Measurements from ENCODE around the gene SNX11. TPM values are rescaled to one million over a fixed set of nuclear protein-coding genes. Genes with fewer than 3 reads are reported as not detected.

The SNX11 gene
- total RNA-seq, 1 donor from 2014 or later, result 22.6 TPM

DNA sequence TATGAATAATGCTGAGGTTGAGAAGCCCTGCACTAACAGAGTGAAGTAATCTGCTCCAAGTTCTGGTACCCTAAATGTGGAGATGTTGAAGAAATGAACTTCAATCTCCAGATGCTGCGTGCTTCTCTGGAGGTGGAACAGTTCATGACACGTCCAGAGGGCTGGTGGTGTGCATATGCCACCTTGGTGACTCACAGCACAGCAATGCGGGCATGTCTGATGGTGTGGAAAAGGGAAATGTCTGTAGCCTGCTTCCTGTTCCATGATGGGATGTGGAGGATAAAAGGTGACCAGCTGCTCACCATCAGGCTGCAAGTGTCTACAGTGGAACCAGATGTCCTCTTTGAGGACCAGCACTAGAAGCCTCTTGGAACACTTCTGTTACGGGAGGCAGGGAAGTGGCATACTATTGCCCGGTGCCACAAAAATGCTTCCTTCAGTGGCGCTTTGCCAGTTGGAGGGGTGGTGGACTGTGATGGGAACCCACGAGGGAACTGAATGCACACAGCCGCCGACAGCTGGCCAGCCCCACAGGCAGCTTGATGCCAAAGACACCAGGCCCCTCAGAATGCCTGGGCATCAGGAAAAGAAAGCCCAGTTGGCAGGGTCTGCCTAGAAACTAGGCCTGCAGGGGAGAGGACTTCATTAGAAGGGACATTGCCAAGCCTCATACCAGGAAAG lies 19.9 kb downstream of the SNX11 start:
- H3K27ac Mint-ChIP-seq (ENCODE audit: unreplicated experiment), result no peak overlapping the region
- H3K36me3 Mint-ChIP-seq (ENCODE audit: low read depth), result peaks cover under 1% of the 10 kb centered on the region
- DNase-seq (ENCODE audit: low read depth, low spot score), result no peak
- no peaks in the 10 kb centered on the region for H3K9me3 Mint-ChIP-seq
- peaks cover 4% of the 10 kb centered on the region for H3K27me3 Mint-ChIP-seq (ENCODE audit: low read depth)
- peaks cover 23% of the 10 kb centered on the region for H3K4me1 Mint-ChIP-seq
- H3K4me3 Mint-ChIP-seq, result no peak overlapping the region
- TF ChIP-seq, protein P1, sequence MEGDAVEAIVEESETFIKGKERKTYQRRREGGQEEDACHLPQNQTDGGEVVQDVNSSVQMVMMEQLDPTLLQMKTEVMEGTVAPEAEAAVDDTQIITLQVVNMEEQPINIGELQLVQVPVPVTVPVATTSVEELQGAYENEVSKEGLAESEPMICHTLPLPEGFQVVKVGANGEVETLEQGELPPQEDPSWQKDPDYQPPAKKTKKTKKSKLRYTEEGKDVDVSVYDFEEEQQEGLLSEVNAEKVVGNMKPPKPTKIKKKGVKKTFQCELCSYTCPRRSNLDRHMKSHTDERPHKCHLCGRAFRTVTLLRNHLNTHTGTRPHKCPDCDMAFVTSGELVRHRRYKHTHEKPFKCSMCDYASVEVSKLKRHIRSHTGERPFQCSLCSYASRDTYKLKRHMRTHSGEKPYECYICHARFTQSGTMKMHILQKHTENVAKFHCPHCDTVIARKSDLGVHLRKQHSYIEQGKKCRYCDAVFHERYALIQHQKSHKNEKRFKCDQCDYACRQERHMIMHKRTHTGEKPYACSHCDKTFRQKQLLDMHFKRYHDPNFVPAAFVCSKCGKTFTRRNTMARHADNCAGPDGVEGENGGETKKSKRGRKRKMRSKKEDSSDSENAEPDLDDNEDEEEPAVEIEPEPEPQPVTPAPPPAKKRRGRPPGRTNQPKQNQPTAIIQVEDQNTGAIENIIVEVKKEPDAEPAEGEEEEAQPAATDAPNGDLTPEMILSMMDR (conservative IDR thresholded peaks at IDR 0.05), result no peak

DNA sequence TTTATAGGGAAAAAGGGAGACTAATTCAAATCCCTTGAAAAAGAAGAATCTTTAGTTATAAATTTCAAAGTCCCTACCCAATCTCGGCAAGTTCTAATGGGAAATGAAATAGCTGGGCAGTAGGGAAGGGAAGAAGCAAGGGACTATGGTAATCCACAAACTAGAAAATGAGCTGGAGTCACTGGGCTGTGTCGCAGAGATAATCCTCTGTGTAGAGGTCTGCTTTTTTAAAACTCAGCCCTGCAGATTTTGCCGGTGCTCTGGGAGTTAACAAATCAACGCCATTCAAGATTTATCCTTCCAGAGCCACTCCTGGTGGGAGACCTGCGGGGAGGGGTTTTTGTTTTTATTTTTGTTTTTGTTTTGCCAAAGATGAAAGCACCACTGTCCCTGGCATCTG lies 20.8 kb downstream of the SNX11 start:
- Mint-ChIP-seq H3K4me1 (peaks cover 14% of the 10 kb centered on the region), H3K27ac (ENCODE audit: unreplicated experiment) (no peak overlapping the region), H3K4me3 (no peak overlapping the region)

DNA sequence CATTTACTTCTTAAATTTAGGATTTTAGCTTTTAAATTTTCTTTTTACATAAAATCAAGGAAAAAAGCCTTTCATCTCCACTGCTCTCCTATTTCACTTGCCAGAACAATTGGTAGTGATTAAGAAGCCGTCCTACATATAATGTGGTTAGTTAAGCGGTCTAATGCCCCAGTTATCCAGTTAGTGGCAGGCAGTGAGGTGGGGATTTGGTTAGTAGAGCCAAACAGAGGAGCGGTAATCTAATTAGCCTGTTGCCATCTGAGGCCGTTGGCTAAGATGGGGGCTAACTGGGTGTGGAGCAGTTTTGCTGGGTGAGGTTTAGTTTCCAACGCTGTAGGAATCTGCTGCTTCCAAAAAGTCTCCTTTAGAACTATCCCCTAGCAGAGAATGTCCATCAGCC lies 22.4 kb downstream of the SNX11 start:
- TF ChIP-seq, protein P1 (conservative IDR thresholded peaks at IDR 0.05), result no peak
- Mint-ChIP-seq H3K27me3 (ENCODE audit: low read depth) (peaks cover 10% of the 10 kb centered on the region), H3K4me3 (no peak overlapping the region), H3K27ac (ENCODE audit: unreplicated experiment) (no peak overlapping the region), H3K9me3 (no peaks in the 10 kb centered on the region), H3K36me3 (ENCODE audit: low read depth) (no peaks in the 10 kb centered on the region), H3K4me1 (peaks cover 10% of the 10 kb centered on the region)
- DNase-seq (ENCODE audit: low read depth, low spot score), result no peak

More for the DNA sequence above, 20.8 kb downstream of the SNX11 start:
- H3K36me3 Mint-ChIP-seq (ENCODE audit: low read depth), result no peaks in the 10 kb centered on the region
- peaks cover 7% of the 10 kb centered on the region for H3K27me3 Mint-ChIP-seq (ENCODE audit: low read depth)
- TF ChIP-seq, protein P1 (conservative IDR thresholded peaks at IDR 0.05), result no peak
- no peak for DNase-seq (ENCODE audit: low read depth, low spot score)
- no peaks in the 10 kb centered on the region for H3K9me3 Mint-ChIP-seq

DNA sequence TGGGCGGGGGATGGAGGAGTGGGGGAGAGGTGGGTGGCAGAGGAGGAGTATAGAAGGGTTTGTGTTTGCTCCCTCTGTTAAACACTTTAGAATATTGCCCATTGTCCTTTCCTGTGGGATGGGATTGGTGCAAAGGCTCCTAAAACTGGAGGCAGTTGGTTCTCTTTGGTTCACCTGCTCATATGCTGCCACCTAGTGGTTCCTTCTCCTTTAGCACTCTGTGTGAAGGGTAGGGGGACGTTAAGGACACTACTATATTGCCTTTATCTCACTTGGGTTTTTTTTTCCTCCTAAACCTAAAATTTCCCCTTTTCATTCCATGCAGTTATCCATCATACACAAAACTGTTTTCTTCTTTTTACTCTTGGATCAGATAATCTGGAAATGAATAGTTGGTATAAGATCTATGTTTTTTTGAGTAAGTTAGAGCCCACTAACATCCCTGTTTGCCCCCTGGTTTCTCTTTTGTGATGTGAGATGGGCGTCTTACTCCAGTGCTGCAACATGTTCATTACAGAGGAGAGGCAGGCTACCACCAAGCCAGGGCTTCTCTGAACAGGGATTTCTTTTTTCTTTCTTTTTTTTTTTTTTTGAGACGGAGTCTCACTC lies 23.8 kb downstream of the SNX11 start:
- Mint-ChIP-seq H3K4me1 (peaks cover 5% of the 10 kb centered on the region), H3K4me3 (no peak overlapping the region), H3K36me3 (ENCODE audit: low read depth) (no peaks in the 10 kb centered on the region), H3K27me3 (ENCODE audit: low read depth) (peaks cover 16% of the 10 kb centered on the region), H3K27ac (ENCODE audit: unreplicated experiment) (no peak overlapping the region), H3K9me3 (no peaks in the 10 kb centered on the region)
- TF ChIP-seq, protein P1 (conservative IDR thresholded peaks at IDR 0.05), result peak; percentile 94
- DNase-seq (ENCODE audit: low read depth, low spot score), result peak; percentile 69

DNA sequence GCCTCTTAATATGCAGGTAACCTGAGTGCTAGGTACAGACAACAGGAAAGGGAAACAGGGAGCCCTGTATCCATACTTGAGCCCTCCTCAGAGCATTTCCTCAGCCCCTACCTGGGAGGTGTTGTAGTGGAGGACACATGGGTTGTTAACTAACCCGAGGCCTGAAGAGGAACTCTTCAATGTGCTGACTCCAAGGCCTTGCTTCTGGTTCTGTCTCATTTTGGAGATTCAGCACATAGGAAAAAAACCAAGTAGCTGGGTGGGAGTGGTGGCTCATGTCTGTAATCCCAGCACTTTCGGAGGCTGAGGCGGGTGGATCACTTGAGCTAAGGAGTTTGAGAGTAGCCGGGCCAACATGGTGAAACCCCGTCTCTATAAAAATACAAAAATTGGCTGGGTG lies 24.8 kb downstream of the SNX11 start:
- Mint-ChIP-seq H3K27ac (ENCODE audit: unreplicated experiment) (no peak overlapping the region), H3K9me3 (no peaks in the 10 kb centered on the region), H3K4me1 (peaks cover 5% of the 10 kb centered on the region), H3K36me3 (ENCODE audit: low read depth) (no peaks in the 10 kb centered on the region), H3K4me3 (no peak overlapping the region), H3K27me3 (ENCODE audit: low read depth) (peaks cover 22% of the 10 kb centered on the region)
- no peak for DNase-seq (ENCODE audit: low read depth, low spot score)
- TF ChIP-seq, protein P1 (conservative IDR thresholded peaks at IDR 0.05), result no peak

Measured in neural crest cell (in vitro differentiated cells).